ENCODE data around the gene AGPAT2.

Gene AGPAT2

GRCh38 chr9:136658849-136659535 is 28.3 kb downstream of the AGPAT2 start:
- Histone ChIP-seq H3K27me3 (ENCODE audit: control insufficient read depth in 5 of 5, insufficient read depth in 4 of 5, low read length in 5 of 5) (peaks cover 2 to 40% (median 32%) of the 10 kb centered on the region in 5 donors), H3K27ac (ENCODE audit: low read depth, low read length) (peak overlapping the region; percentile 90), H3K4me1 (ENCODE audit: control insufficient read depth in 5 of 5, insufficient read depth in 5 of 5, low read length in 5 of 5) (peaks cover 0 to 68% (median 37%) of the 10 kb centered on the region in 5 donors), H3K9me3 (ENCODE audit: control insufficient read depth in 5 of 5, low read length in 5 of 5) (no peaks in the 10 kb centered on the region), H3K9ac (ENCODE audit: low read length in 5 of 5) (peak overlapping the region in 4 of 5 donors; percentile 16 to 83 (median 58)), H3K4me3 (ENCODE audit: low read depth in 1 of 5, low read length in 5 of 5) (peak overlapping the region in 3 of 5 donors; percentile 57 to 92 (median 73)), H3K36me3 (ENCODE audit: control insufficient read depth in 5 of 5, insufficient read depth in 5 of 5, low read length in 5 of 5) (peaks cover 0 to under 1% (median 0%) of the 10 kb centered on the region in 5 donors)

GRCh38 chr9:136657974-136658848 is 29.0 kb downstream of the AGPAT2 start:
- H3K4me1 ChIP-seq (ENCODE audit: control insufficient read depth in 5 of 5, insufficient read depth in 5 of 5, low read length in 5 of 5) = peaks cover 0 to 75% (median 43%) of the 10 kb centered on the region in 5 donors
- peak overlapping the region; percentile 90 for H3K27ac ChIP-seq (ENCODE audit: low read depth, low read length)
- H3K27me3 ChIP-seq (ENCODE audit: control insufficient read depth in 5 of 5, insufficient read depth in 4 of 5, low read length in 5 of 5) = peaks cover 2 to 41% (median 32%) of the 10 kb centered on the region in 5 donors
- peak overlapping the region in 3 of 5 donors; percentile 17 to 83 (median 59) for H3K9ac ChIP-seq (ENCODE audit: low read length in 5 of 5)
- H3K9me3 ChIP-seq (ENCODE audit: control insufficient read depth in 5 of 5, low read length in 5 of 5) = no peaks in the 10 kb centered on the region
- H3K4me3 ChIP-seq (ENCODE audit: low read depth in 1 of 5, low read length in 5 of 5) = peak overlapping the region in 3 of 5 donors; percentile 57 to 92 (median 73)
- H3K36me3 ChIP-seq (ENCODE audit: control insufficient read depth in 5 of 5, insufficient read depth in 5 of 5, low read length in 5 of 5) = no peaks in the 10 kb centered on the region

- peak overlapping the region in 3 of 5 donors; percentile 39 to 83 (median 56) for H3K9ac ChIP-seq (ENCODE audit: low read length in 5 of 5)
- H3K4me3 ChIP-seq (ENCODE audit: low read depth in 1 of 5, low read length in 5 of 5) = peak overlapping the region in 3 of 5 donors; percentile 50 to 92 (median 73)
- H3K27ac ChIP-seq (ENCODE audit: low read depth, low read length) = peak overlapping the region; percentile 90
- H3K4me1 ChIP-seq (ENCODE audit: control insufficient read depth in 5 of 5, insufficient read depth in 5 of 5, low read length in 5 of 5) = peaks cover 0 to 77% (median 41%) of the 10 kb centered on the region in 5 donors
- peaks cover 2 to 40% (median 27%) of the 10 kb centered on the region in 5 donors for H3K27me3 ChIP-seq (ENCODE audit: control insufficient read depth in 5 of 5, insufficient read depth in 4 of 5, low read length in 5 of 5)
- no peaks in the 10 kb centered on the region for H3K9me3 ChIP-seq (ENCODE audit: control insufficient read depth in 5 of 5, low read length in 5 of 5)
- H3K36me3 ChIP-seq (ENCODE audit: control insufficient read depth in 5 of 5, insufficient read depth in 5 of 5, low read length in 5 of 5) = no peaks in the 10 kb centered on the region
Observed at GRCh38 chr9:136656795-136657611, 30.3 kb downstream of the AGPAT2 start.

- no peaks in the 10 kb centered on the region for H3K36me3 ChIP-seq (ENCODE audit: control insufficient read depth in 5 of 5, insufficient read depth in 5 of 5, low read length in 5 of 5)
- peak overlapping the region; percentile 90 for H3K27ac ChIP-seq (ENCODE audit: low read depth, low read length)
- H3K27me3 ChIP-seq (ENCODE audit: control insufficient read depth in 5 of 5, insufficient read depth in 4 of 5, low read length in 5 of 5) = peaks cover 2 to 40% (median 27%) of the 10 kb centered on the region in 5 donors
- peaks cover 0 to 73% (median 41%) of the 10 kb centered on the region in 5 donors for H3K4me1 ChIP-seq (ENCODE audit: control insufficient read depth in 5 of 5, insufficient read depth in 5 of 5, low read length in 5 of 5)
- H3K4me3 ChIP-seq (ENCODE audit: low read depth in 1 of 5, low read length in 5 of 5) = peak overlapping the region in 4 of 5 donors; percentile 48 to 92 (median 62)
- peak overlapping the region in 3 of 5 donors; percentile 4 to 83 (median 47) for H3K9ac ChIP-seq (ENCODE audit: low read length in 5 of 5)
- H3K9me3 ChIP-seq (ENCODE audit: control insufficient read depth in 5 of 5, low read length in 5 of 5) = no peaks in the 10 kb centered on the region
Observed at GRCh38 chr9:136656183-136656738, 31.0 kb downstream of the AGPAT2 start.

GRCh38 chr9:136655536-136656182 is 31.6 kb downstream of the AGPAT2 start:
- Histone ChIP-seq H3K4me3 (ENCODE audit: low read depth in 1 of 5, low read length in 5 of 5) (peak overlapping the region in 3 of 5 donors; percentile 6 to 92 (median 73)), H3K9ac (ENCODE audit: low read length in 5 of 5) (peak overlapping the region in 3 of 5 donors; percentile 2 to 83 (median 4)), H3K4me1 (ENCODE audit: control insufficient read depth in 5 of 5, insufficient read depth in 5 of 5, low read length in 5 of 5) (peaks cover 0 to 69% (median 41%) of the 10 kb centered on the region in 5 donors), H3K27ac (ENCODE audit: low read depth, low read length) (peak overlapping the region; percentile 90), H3K36me3 (ENCODE audit: control insufficient read depth in 5 of 5, insufficient read depth in 5 of 5, low read length in 5 of 5) (no peaks in the 10 kb centered on the region), H3K27me3 (ENCODE audit: control insufficient read depth in 5 of 5, insufficient read depth in 4 of 5, low read length in 5 of 5) (peaks cover 2 to 40% (median 27%) of the 10 kb centered on the region in 5 donors), H3K9me3 (ENCODE audit: control insufficient read depth in 5 of 5, low read length in 5 of 5) (no peaks in the 10 kb centered on the region)

GRCh38 chr9:136654820-136655535 is 32.3 kb downstream of the AGPAT2 start:
- Histone ChIP-seq H3K36me3 (ENCODE audit: control insufficient read depth in 5 of 5, insufficient read depth in 5 of 5, low read length in 5 of 5) (no peaks in the 10 kb centered on the region), H3K4me1 (ENCODE audit: control insufficient read depth in 5 of 5, insufficient read depth in 5 of 5, low read length in 5 of 5) (peaks cover 0 to 67% (median 41%) of the 10 kb centered on the region in 5 donors), H3K9me3 (ENCODE audit: control insufficient read depth in 5 of 5, low read length in 5 of 5) (no peaks in the 10 kb centered on the region), H3K4me3 (ENCODE audit: low read depth in 1 of 5, low read length in 5 of 5) (peak overlapping the region in 3 of 5 donors; percentile 6 to 46 (median 44)), H3K27ac (ENCODE audit: low read depth, low read length) (peak overlapping the region; percentile 90), H3K9ac (ENCODE audit: low read length in 5 of 5) (peak overlapping the region in 3 of 5 donors; percentile 2 to 58 (median 4)), H3K27me3 (ENCODE audit: control insufficient read depth in 5 of 5, insufficient read depth in 4 of 5, low read length in 5 of 5) (peaks cover 2 to 40% (median 24%) of the 10 kb centered on the region in 5 donors)

GRCh38 chr9:136653323-136654079 is 33.8 kb downstream of the AGPAT2 start:
- Histone ChIP-seq H3K27ac (ENCODE audit: low read depth, low read length) (peak overlapping the region; percentile 90), H3K9me3 (ENCODE audit: control insufficient read depth in 5 of 5, low read length in 5 of 5) (no peaks in the 10 kb centered on the region), H3K27me3 (ENCODE audit: control insufficient read depth in 5 of 5, insufficient read depth in 4 of 5, low read length in 5 of 5) (peaks cover 2 to 36% (median 12%) of the 10 kb centered on the region in 5 donors), H3K4me1 (ENCODE audit: control insufficient read depth in 5 of 5, insufficient read depth in 5 of 5, low read length in 5 of 5) (peaks cover 1 to 67% (median 41%) of the 10 kb centered on the region in 5 donors), H3K9ac (ENCODE audit: low read length in 5 of 5) (no peak overlapping the region), H3K36me3 (ENCODE audit: control insufficient read depth in 5 of 5, insufficient read depth in 5 of 5, low read length in 5 of 5) (no peaks in the 10 kb centered on the region), H3K4me3 (ENCODE audit: low read depth in 1 of 5, low read length in 5 of 5) (no peak overlapping the region)

- no peaks in the 10 kb centered on the region for H3K9me3 ChIP-seq (ENCODE audit: control insufficient read depth in 5 of 5, low read length in 5 of 5)
- peaks cover 1 to 59% (median 27%) of the 10 kb centered on the region in 5 donors for H3K4me1 ChIP-seq (ENCODE audit: control insufficient read depth in 5 of 5, insufficient read depth in 5 of 5, low read length in 5 of 5)
- H3K4me3 ChIP-seq (ENCODE audit: low read depth in 1 of 5, low read length in 5 of 5) = no peak overlapping the region
- H3K9ac ChIP-seq (ENCODE audit: low read length in 5 of 5) = no peak overlapping the region
- no peaks in the 10 kb centered on the region for H3K36me3 ChIP-seq (ENCODE audit: control insufficient read depth in 5 of 5, insufficient read depth in 5 of 5, low read length in 5 of 5)
- H3K27ac ChIP-seq (ENCODE audit: low read depth, low read length) = no peak overlapping the region
- peaks cover 0 to 24% (median 9%) of the 10 kb centered on the region in 5 donors for H3K27me3 ChIP-seq (ENCODE audit: control insufficient read depth in 5 of 5, insufficient read depth in 4 of 5, low read length in 5 of 5)
Observed at GRCh38 chr9:136651860-136652259, 35.4 kb downstream of the AGPAT2 start.

Data from subcutaneous abdominal adipose tissue (tissue), 5 donors.